HG03521 (cell line): Measurements from ENCODE around the gene DYNC1I1.

Source experiments
- ATAC-seq: cut with Tn5 transposase; IDR thresholded peaks from one replicate; pipeline ENCODE4 v1.9.1; 2021; ENCODE audit warnings: mild to moderate bottlenecking, moderate library complexity; ENCODE audit not compliant: unreplicated experiment

The DYNC1I1 gene

DNA sequence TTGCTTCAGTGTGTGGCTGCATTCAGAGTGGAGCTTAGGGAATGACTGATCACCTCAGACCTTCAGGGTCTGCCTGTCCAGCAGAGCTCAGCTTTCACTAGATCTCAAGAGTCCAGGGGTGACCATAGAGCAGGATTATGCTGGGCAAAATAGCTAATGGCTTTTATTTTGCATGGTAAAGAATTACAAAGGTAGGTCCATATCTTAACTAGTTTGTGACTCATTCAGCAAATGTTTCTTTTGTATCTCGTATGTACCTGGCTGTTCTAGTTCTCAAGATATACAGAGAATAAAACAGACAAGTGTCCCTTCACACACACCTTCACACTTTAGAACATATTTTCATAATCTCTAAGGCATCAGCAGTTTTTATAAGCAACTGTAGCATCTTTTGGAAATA is 180.5 kb downstream of the DYNC1I1 start:
- ATAC-seq: no peak

DNA sequence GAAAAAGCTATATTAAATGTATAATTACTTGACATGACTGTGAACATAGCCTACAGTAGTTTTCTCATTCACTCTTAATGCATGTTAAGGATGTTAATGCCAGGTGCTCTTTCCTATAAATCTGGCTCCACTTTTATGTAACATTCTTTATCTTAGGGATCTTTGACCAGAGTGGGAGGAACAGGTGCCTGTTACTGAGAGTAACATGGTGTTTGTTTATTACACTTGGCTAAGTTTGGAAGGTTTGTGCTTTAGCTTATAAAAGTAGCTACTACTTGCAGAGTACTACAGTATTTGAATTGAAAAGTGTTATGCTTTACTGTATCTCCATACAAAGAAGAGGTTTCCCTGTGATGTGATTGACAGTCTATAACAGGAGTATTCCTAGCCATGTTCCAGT is 183.4 kb downstream of the DYNC1I1 start:
- ATAC-seq: no peak

DNA sequence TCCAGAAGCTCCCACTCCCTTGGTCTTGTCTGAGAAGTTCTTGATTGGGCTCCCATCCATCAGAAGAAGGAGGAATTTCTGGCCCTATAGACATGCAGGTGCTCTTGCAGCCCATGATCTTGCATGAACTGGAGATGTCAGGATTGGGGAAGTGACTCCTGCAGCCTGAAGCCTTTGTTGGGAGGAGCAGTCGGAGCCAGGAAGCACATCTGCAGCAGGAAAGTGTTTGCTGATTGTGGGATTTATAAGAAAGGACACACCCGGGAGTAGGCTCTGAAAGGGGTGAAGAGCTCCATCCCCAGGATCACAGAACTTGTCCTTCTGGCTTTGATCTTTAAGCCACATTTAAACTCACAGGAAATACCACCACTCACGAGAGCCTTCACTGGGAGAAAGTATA is 185.2 kb downstream of the DYNC1I1 start:
- ATAC-seq: no peak

DNA sequence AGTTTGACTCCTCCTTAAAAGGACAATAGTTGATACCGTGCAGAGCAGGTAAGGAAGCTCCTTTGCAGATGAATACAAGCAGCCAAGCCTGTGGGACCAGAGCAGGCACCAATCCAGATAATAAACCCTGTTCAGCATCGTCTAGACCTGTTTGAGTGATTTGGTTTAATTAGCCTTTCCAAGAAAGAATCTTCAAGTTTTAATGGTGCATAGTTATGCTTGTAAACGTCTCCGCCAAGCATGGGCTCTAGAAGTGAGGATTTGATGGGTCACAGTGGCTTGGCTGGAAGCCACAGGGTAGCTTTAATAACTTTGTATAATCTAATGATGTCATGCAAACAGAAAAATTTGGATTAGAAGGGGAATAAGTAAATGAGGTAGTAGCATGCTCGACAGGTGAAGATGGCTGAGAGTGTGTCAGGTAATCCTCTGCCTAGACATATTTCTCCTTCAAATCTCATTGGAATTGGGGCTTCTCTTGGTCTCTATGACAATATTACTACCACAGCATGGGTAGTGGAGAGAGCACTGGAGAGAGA is 188.4 kb downstream of the DYNC1I1 start:
- no peak for ATAC-seq

DNA sequence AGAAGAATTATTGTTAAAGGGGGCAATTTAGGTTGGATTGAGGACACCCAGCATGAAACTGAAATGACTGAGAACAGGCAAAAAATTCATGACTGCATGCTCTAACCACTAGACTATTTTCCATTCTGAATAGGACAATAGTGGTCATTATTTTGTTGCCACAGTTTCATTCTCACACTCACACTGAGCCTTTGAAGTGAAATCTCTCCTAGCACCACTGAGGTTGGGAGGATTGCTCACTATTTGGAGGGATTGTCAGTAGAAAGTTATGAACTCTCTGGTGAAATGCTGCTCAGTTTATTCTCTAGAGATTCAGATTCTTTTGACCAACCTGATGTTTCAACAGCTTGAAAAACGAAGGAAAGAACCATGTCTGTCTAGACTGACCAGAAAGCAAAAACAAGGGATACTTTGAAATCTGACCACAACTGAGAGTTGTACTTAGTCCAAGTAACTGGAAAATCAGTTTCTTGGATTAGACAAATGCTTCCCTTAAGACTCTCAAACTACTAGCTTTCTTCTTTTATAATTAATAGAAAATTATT is 191.2 kb downstream of the DYNC1I1 start:
- ATAC-seq: no peak

DNA sequence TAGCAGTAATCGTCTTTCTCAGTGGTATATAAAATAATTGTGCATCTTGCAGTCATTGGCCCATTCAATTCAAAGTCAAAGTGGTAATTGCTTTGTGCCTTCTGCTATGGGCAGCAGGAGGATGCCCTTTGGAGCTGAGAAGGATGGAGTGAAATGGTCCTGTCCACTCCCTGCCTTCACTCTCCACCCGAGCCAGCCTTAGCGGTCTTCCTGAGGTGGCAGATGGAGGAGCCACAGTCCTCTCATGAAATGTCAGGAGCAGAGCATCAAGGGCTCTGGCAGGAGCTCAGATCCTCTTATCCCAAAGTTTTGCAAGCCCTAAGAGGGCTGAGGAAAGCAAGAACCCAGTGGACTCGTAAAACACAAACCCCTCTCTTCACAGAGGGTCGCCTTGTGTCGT is 199.4 kb downstream of the DYNC1I1 start:
- ATAC-seq: no peak

DNA sequence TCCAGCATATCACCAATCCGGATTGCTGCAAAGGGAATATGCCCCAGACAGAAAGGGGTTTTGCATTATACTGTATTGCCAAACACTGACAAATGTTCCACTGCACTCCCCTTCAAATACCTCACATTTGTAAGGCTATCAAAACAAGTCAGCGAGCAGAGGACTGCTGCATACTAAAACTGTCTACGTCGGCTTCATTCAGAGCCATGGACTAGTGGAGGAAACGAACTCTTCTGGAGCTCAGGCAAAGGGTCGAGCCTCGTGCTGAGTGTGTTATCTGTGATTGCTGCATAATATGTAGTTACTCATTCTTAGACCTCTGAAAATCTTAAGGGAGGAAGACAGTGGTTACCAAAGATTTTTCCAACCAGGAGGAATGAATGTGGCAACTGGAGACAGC is 200.2 kb downstream of the DYNC1I1 start:
- ATAC-seq: no peak

DNA sequence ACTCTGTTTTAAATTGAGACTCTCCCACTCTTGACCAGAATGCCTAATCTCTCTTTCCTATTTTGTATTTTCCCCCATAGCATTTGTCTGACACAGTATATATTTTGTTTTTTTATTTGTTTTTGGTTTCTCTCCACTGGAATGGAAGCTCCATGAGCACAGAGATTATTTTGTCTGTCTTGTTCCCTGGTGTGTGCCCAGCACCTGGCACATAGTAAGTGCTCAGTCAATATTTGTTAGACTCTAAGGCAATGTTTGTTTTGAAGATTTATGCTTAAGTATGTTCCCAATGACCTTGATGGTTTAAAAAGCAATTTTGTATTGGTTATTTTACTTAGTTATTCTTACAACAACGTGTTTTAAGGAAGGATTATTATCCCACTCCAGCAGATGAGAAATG is 201.8 kb downstream of the DYNC1I1 start:
- no peak for ATAC-seq

DNA sequence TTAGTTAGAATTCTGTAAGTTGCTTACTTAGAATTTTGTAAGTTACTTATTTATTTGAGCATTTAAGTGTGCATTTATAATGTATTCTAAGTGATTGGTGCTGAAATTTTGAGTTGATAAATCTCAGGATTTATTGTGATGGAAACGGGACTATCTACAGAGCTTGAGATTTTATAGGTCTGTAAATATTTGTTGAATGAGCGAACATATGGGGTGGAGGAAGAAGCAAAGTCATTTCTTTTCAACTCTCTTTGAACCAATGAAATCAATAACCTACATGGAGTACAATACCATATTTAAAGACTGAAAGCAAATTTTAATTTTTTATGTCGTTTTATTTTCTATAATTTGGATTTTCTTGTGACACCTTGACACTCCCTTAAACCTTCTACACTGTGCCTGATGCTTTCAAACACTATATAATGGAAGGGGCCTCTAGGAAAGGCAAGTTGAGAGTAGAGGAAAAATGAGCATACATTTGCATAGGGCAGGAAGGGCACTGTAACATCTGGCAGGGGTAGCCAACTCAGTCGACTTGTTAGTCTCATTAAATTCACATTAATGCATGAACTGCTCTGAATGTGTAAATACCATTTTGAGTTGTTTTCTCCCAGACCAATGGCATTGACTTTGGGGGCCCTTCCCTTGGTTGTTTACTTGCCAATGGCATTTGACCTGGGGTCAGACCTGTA is 204.2 kb downstream of the DYNC1I1 start:
- no peak for ATAC-seq

DNA sequence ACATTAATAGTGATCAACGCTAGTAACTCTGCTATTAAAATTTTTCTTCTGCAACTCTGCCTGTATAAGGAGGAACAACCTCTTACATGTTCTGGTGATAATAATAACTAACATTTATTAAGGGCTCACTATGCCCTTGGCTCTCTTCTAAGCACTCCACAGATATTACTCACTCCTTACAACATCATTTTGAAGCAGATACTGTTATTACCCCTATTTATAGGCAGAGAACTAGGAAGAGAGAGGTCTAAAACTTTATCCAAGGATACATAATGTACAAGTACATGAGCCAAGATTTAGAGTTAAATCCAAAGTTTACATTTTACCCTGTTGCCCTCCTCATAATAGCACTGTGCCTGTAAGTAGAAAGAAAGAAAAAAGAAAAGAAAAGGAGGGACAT is 205.6 kb downstream of the DYNC1I1 start:
- no peak for ATAC-seq

DNA sequence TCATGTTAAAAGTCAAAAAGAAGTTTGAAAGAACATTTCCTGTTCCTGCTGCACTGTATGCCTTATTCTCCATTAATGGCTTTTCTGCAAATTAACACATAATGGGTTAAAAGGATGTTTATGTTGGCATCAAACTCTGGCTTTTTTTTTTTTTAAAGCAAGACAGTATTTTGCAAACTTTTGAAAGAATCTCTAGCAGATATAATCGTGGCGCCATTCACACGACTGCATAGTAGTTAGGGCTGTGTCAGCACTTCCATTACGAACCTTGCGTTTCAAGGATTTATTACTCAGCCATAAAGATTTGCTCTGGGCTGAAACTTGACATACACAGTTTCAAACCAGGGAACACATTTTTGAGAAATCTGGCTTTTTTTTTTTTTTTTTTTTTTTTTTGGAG is 207.8 kb downstream of the DYNC1I1 start:
- ATAC-seq: no peak

DNA sequence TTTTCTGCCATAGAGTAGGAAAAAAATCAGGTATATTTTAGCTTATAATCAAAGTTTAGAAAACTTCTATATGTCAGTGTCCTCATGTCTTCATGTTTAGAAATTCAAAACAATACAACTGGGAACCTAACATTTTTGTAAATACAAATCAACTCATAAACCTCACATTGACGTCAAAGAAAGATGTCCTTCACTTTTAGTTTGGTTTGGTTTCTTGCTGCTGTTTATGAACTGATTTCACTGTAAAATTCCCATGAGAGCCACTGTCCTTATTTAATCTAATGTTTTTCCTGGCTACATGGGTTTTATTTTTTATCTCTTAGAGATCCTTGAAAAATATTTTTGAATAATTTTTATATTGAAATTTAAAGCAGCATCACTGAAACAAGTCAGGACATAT is 208.4 kb downstream of the DYNC1I1 start:
- ATAC-seq: no peak

DNA sequence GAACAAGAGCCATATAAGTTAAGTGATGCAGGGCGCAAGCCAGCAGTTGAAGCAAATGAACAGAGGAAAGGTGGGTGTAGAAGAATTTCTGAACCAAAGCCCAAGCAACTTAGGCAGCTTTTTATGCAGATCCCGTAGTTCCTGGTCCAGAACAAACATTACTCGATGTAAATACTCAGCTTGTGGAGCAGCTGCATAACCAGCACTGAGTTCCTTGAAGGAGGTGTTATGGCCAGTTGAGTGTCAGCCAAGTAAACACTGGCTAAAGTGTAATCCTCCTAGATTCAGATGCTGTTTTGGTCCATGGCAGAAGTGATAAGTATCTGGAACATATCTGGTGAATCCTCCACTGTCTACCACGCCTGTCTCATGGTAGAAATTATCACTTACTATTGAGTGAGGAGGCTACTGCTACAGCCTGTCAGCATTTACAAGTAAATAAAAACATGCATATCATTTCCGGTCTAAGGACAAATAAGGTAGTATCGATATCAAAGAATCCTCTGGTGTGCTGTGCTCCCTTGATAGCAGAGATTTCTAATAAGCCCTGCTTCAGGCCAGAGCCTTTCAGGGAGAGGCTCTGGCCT is 213.9 kb downstream of the DYNC1I1 start:
- no peak for ATAC-seq

DNA sequence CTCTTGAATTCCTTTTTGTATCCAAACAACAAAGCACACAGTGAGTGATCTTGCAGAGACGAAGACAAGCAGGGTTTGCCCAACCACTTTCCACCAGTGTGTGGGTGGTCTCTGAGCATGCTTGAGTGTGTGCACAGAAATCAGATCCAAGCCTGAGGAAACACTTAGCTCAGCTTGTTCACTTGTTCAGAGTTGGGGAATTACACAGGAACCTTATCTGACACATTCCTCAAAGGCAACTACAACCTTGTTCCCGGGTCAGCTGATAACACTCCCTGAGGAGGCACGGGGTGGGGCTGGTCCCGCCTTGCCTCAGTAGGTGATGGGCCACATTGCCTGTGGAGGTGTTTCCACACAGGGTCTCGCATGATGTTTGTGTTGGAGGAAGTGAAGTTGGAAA is 216.9 kb downstream of the DYNC1I1 start:
- no peak for ATAC-seq

DNA sequence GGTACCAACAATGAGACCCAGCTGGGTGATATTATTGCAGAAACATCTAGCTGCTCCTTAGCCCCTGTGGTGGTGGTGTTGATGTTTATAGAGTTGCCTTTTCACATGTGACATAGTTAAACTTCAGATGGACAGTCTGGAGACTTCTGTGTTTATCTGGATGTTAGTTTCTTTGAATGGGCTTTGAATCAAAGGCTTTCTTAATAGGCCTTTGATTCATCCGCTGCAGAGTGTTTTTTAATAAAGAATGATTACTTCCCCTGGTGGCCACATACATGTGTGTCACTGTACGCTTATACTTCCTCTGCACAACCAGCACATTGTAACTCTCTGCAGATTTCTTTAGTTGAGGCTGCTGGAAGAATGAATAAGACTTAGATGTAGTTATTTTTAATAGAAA is 221.0 kb downstream of the DYNC1I1 start:
- ATAC-seq: no peak

DNA sequence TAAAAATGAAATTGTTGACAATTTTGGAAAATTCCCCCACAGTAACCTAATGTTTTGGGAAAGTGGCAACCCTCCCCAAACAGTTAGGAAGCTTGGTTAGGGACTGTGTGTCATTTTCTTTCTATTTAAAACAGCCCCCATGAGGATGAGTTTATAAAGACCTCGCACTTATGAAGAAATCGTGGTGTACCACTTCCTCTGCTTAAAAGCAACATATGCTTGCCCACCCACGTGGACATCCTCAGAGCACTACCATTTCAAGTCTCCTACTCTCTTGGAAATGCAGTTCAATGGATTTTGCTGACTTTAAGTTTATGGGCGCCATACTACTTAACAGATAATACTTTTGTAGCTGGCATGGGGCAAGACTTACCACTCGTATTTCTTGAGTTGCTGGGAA is 223.8 kb downstream of the DYNC1I1 start:
- ATAC-seq: no peak

DNA sequence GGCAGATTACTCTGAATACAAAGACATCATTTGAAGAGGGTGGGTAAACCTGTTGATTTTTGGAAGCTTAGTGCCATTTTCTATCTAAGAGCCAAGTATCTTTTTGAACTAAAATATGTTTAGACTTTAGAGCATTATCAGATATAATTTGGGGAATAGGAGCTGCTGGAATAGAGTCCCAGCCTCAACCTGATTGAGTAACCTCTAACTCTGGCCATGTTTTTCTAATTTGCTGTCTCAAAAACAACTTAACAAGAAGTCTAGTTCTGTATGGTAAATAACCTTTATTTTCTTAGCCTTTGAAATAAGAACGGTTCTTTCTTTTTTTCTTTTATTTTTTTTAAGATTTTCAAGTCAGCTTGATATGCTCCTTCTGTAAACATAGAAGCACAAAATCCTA is 224.5 kb downstream of the DYNC1I1 start:
- no peak for ATAC-seq

DNA sequence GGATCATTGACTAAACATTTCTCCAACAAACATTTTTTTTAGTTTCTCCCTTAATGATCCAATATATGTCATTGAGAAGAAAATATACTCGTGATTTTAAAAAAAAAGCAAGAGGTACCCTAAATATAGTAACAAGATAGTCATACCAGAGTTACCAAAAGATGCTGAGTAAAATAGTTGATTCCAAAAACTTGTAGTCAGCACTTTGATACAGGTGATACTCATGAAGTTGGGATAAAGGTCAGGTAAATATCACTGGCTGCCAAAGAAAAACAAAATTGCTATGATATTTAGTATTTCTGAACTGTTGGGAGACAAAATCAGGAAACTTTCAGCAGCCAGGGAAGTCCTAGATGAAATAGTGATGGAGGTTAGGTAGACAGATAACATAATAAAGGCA is 225.3 kb downstream of the DYNC1I1 start:
- no peak for ATAC-seq

DNA sequence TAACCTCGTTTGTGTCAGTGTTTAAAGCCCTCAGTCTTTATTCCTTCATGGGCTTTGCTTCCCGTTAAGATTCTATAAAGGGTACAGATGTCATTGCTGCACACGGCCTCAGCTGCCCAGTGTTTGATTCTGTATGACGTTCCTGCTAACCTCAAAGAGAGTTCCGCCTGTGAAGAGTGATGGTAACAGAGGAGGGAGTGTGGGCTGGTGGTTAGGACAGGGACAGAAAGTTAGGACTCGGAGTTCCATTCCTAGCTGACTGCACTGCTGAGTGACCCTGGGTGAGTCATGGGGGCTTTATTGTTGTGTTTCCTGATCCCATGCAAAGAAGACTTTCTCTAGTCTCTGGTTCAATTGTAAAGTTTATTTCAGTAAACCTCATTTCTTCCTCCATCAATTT is 227.1 kb downstream of the DYNC1I1 start:
- ATAC-seq: no peak

DNA sequence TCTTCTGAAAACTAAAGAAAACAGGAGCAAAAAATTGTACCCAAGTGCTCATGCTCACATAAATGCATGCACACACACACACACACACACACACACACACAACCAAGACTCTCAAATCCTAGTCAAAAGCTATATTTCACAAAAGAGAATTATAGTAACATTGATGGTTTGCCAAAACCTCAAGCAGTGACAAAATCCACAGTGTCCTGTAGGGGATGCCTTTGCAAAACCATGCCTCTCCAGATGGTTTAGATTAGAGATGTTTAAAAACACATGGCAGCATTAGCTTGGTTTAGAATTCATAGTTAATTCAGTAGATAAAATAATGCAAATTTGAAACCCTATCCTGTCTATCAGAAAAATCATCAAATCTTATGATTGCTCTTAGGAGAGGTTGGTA is 232.2 kb downstream of the DYNC1I1 start:
- ATAC-seq: no peak

DNA sequence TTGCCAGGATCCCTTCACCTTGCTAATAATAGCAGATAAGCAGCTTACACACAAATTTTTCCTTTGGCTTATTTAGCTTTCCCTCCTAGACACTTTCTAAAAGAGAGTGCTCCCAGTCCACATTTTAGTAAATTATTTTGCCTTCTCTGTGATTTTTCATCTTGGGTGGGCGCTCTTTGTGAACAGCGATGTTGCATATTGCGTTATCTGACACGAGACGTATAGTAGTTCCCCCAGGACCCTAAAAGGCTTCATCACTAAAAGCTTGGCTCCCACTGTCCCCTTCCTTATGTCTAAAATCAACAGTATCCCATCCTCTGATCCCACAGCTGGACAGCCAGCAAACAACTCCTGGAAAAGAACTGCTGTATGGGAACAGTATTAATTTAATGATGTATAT is 232.9 kb downstream of the DYNC1I1 start:
- ATAC-seq: no peak

DNA sequence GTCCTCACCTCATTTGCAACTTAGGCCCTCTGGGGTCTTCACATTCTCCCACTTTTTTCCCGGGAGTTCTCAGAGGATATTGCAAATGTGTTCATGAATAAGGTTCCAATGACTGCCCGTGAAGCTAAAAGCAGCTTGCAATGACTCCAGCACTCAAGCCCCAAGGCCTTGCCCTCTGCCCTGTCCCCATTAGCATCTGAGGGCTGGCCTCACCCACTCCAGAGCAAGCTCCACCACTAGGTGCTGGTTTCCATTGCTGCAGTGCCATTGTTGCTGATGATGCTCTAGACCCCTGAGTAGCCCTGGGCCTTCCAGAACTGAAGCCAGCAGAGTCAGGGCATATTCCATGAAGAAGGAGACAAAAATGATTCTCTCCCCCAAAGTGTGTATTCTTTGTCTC is 236.8 kb downstream of the DYNC1I1 start:
- ATAC-seq: no peak

DNA sequence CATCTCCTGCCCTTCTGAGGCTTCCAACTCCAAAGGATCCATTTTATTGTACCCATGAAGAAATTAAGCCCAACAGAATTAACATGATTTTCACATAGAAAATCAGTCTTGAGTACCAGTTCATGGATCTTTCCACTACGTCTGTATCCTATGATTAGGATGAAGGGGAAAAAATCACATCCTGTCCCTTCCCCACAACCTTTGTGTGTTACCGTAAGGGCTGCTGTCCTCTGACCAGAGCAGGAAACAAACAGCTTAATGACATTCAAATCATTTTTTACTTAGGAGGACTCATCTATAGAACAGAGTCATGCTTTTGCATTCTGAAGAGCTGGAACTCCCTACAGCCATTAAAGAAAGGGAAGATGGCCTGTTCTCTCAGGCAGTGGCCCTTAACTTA is 241.5 kb downstream of the DYNC1I1 start:
- ATAC-seq: no peak
